HK-2 (cell line): ENCODE measurements around the gene PLCB4.
"Not testable (repeated sequence)": the region's sequence is repeated elsewhere in the genome, so short reads cannot be mapped to it uniquely, and the experiment has no call there.

Source experiments
- DNase-seq: peaks from one replicate; pipeline ENCODE4 v3.0.0-alpha.2; 2018; ENCODE audit not compliant: unreplicated experiment

The PLCB4 gene

DNA sequence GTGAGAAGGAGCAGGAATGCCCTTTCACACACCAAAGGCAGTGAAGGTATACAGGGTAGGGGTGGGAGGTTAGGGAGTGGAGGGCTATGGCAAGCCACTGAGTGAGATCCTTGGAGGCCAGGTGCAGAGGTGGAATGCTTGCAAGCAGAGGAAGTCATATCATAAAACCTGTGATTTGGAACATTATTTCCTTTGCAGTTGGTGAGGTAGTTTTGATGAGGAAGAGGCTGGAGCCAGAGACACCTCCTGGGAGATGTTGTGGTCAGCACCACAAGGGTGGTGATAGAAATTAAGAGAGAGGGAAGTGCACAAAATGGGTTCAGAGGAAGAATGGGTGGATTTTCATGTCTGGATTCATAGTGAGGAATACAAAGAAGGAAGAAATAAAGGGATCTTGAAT, 73.0 kb downstream of the PLCB4 start:
- no peak for DNase-seq

DNA sequence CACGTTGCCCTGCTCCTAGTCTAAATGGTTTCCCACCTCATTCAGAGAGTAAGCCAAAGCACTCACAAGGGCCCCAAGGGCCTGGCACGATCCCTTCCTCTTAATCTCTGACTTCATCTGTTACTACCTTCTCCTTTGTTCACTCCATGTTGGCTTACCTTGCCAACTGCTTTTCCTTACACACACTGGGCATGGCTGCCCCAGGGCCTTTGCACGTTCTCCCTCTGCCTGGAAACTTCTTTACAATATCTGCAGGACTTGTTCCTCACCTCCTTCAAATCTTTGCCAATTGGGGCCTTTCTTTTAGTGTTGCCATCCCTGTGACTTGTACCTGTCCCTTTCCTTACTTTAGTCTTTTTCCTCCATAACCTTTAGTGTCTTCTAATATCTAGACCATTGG, 73.9 kb downstream of the PLCB4 start:
- no peak for DNase-seq

DNA sequence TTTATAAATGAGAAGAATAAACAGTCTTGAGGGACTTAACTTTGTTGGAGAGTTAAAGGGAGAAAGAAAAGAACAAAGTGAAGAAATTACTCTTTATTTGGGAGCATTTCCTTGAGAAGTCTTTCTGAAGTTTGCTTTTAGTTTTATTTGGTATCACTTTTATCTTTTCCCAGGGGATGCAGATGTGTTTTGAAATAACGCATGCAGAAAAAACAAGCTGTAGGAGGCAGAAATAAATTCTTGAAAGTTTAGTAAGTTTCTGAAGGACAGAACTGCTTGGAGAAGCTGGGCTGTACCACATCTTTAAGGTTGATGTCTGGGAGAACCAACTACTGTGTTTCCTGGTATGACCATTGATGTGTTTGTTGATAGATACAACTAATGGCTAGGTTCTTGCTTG, 75.0 kb downstream of the PLCB4 start:
- DNase-seq, result no peak

DNA sequence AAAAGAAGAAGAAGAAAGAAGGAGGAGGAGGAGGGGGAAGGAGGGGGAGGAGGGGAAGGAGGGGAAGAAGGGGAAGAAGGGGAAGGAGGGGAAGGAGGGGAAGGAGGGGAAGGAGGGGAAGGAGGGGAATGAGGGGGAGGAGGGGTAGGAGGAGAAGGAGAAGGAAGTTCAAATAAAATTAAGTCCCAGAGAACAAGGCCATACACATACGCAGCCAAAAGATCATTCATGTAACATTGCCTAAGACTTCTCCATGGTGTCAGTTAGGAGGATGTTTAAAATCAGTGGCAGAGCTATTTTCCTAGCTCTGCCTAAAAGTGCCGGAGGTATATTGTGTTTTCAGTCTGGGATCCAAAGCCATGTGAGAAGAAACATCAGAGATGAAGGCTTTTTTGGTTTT, 75.8 kb downstream of the PLCB4 start:
- no peak for DNase-seq

DNA sequence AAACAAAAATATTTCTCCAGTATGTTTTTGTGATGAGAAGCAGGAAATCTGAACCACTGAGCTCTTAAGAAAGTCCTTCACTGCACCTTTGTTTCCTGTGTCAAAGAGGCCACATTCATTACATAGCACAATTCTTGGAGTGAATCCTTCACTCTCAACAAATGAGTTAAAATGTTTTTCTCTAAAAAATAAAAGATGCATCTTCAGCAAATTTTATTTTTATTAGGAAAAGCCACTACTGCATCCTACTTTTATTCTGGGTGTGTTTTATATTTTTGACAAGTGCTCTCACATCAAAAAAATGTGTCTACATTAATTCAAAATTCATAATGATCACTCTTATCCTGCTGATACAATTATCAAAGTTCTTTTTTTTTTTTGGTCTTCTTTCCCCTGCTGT, 76.3 kb downstream of the PLCB4 start:
- no peak for DNase-seq

DNA sequence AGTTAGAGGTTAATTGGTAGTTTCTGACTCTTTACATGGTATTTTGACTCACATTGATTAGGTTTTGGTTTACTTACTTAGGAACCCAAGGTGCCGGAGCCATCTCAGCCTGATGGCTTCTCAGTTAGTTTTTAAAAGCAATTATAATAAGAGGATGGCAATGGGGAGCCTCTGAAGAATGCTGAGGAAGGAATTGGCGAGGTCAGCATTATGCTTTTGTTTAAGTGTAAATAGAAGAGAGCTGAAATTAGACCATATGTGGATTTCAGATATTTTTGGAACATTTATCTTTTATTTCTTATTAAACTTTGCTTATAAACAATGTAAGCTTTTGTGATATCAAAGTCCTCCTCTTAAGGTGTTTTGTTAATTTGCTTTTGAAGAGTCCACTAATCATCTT, 77.8 kb downstream of the PLCB4 start:
- no peak for DNase-seq

DNA sequence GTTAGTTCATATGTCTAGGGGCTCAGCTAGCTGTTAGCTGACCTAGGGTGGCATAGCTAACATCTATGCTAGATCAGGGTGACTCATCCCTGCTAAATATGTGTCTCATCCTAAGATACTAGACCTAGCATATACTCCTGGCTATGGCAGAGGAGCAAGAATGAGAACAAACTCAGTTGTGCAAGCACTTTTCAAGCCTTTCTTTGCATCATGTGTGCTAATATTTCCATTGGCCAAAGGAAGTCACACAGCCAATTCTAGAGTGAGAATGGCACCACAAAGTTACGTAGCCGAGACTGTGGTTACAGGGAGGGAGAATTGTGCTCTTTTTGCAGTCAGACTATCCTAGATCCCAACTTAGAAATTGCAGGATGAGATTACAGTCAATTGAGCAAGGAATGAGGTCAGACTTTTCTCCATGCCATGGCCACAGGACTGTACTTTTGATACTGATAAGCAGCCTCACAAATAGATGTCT, 78.7 kb downstream of the PLCB4 start:
- DNase-seq, result no peak

DNA sequence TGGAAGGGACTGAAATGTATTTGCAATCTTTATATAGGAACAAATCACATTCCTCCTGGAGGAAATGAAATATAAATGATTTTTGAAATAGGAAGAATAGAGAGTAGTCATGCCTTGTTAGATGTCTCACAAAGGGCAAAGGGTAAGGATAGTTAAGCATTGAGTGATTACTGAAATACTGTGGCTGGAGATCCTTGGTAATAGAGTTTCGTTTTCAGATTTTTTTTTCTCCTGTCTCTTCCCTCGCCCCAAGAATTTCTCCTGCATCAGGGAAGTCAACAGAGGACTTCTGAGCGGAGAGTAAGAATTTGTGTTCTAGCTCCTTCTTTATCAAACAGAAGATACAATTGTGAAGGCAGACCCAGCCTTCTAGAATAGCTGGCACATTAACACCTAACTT, 79.4 kb downstream of the PLCB4 start:
- DNase-seq, result no peak

DNA sequence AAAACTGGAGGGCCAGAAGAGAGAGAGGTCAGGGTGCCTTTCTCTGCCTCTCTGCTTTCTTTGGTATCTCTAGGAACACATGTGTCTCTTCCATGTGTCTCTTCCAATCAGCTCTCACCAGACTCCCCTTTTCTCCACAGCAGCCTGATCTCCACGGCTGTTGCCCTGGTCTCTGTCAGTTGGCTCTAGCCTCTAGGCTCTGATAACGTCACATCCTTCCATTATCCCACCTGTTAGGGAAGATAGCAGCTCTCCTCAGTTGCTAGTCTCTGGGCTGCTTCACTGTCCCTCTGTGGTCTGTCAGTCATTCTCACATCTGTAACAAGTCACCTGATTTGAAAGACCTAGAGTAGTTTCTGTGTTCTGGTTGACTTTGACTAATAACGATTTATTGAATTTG, 80.2 kb downstream of the PLCB4 start:
- DNase-seq, result no peak

DNA sequence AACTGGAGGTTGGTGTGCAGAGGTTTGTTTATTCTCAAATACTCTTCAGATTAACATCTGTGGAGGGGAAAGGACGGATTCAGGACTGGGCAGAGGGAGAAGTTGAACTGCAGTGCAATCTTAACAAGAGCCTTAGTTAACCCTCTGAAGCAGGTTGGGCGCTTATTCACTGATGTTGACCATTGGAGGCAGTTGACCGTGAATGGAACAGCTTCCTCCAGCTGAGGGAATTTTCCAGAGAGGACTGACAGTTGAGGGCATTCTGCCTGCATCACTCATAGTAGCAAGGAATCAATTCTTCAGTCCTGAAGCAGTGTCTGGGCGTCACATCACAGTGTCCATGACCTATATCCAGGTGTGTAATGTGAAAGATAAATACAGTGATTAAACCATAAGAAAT, 80.9 kb downstream of the PLCB4 start:
- DNase-seq, result no peak

DNA sequence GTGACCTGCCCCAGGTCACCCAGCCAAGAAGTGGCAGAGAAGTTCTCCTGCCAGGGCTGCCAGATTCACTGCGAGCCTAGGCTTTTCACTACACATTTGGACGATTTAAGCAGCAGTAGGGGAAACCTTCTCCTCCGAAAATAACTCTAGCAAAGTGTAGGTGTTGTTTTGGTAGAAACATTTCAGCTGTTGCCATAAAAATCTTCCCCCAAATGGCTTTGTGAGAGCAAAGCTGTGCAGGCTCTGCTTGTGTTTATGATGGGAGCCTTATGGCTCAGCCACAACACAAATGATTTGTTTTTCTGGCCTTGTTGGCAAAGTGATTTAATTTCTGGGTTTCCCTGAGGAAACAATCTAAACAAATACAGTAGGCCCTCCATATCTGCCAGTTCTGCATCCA, 81.8 kb downstream of the PLCB4 start:
- DNase-seq, result no peak

DNA sequence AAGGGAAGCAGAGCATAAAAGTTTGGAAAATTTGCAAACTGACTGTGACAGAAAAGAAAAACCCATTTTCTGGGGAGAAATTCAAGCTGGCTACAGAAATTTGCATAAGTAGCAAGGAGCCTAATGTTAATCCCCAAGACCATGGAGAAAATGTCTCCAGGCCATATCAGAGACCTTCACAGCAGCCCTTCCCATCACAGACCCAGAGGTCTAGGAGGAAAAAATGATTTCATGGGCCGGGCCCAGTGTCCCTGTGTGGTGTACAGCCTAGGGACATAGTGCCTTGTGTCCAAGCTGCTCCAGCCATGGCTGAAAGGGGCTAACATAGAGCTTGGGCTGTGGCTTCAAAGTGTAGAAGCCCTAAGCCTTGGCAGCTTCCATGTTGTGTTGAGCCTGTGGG, 83.3 kb downstream of the PLCB4 start:
- not testable (repeated sequence) for DNase-seq

DNA sequence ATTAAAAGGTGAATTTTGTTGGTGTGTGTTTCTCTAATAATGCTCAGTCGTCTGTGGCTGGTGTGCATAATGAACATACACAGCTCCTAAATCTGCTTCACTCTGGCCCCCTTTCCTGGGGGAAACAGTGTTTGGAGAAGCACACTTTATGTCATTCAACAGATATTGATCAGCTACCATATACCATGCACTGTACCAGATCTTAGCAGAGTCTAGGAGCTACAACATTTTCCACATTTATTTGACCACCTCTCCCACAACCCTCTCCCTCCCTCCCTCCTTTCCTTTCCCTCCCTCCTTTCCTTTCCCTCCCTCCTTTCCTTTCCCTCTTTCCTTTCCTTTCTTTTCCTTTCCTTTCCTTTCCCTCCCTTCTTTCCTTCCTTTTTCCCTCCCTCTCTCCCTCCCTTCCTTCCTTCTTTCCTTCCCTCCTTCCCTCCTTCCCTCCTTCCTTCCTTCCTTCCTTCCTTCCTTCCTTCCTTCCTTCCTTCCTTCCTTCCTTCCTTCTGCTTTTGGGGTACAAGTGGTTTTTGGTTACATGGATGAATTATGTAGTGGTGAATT, 85.7 kb downstream of the PLCB4 start:
- DNase-seq, result no peak

DNA sequence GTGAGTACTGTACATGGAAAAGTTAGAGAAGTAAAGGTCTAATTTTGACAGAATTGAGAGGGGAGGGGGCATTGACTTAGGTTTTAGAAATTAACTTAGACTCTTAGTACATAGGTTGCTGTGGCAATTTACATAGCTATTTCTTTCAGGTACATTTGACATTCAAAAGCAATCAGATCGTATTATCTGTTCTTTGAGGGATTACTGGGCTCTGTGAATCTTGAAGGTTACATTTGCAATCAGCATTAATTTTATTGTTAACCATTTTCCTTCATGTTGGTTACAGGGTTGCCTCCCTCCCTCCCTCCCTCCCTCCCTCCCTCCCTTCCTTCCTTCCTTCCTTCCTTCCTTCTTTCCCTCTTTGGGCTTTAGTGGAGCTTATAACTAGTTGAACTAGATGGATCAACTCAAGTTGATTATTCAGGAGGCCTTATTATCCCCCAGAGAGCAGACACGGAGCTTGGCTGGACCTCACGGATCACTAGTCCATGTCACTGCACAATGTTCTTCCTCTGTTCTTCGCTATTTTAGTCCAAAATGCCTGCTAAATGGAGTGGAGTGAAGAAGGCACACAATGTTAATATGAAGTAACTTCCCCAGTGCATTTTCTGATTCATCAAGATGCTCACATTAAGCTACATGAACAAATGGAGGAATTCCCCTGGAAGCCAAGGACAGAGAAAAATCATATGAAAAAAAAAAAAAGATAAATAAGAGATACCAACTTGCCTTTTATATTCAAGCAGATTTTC, 87.8 kb downstream of the PLCB4 start:
- no peak for DNase-seq

DNA sequence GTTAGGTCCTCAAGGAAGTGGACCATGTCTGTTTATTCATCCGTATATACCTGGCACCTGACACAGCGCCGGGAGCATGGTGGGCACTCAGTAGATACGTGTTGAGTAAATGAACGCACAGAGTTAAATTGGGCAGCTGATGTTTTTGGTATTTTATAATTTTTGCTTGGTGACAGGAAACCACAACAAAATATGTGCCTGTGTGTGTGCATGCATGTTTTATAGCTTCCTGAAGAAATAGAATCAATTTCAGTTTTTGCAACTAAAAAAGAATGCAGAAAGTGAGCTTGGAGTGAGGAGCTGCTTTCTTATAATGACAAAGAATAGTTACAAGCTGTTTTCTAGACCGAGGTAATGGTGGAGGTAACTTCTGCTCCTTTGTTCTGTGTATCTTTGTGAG, 91.4 kb downstream of the PLCB4 start:
- DNase-seq, result no peak

DNA sequence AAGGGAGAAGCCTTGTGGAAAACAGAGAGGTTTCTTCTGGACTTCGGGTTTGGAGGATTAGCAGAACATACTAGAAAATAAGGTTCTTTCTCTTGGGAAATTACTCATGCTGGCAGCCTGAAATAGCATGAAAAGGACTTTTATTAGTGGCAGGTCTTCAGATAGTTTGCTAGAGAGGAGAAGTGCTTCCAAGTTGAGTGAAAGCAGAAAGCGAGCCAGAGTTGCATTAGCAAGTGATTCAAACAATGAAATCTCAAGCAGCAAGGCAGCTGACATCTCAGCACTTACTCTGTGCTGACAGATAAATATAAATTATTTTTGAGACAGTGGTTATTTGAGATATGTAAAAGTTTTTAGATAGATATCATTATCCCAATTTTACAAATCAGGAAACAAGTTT, 91.9 kb downstream of the PLCB4 start:
- no peak for DNase-seq

DNA sequence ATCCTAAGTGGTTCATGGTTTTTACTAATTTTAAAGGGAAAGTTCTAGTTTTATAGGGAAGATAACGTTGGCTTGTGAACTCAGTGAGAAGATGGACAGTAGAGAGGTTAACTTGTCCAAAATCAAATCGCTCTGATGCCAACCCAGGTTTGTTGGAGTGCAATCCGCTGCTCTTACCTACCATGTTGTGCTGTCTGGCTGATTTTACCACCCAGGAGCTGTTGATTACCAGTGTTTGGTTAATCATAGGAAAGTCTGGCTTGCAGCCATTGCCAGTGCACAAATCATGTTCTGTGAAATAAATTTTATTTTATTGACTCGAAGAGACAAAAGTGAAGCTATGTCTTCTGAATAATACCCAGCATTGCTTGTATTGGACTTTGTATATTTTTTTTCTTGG, 92.4 kb downstream of the PLCB4 start:
- no peak for DNase-seq

DNA sequence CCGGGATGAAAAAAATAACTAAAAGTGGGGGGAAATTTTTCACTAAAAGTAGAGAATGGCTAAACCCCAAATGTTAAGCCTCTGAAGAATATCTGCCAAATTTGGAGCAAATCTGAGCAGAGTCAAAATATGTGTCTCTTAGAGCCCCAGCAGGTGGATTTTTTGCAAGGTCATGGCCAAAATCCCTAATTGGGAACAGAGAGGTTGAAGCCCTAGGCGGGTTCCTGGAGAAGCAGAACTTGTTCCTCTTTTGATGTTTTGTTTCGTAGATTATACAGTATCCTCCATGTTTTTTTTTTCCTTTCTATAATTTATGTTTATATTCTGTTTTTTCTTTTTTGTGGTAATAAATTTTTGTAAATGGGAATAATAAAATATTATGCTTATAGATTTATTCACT, 94.4 kb downstream of the PLCB4 start:
- no peak for DNase-seq

DNA sequence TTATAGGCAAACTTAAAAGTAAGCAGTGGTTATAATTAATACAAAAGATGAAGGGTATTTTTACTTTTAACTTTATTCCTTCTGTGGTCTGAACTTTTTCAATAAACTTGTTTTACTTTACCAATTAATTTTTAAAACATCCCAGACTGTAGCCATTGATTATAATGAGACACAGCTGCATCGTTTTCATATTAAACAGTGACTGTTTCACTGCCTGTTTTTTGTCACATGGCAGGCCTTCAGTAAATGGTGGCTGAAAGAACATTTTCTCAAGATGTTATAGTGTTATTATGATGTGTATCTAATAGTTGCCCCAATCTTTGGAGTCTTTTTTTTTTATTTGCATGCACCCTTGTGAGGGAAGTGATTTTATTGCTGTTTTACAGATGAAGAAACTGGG, 95.1 kb downstream of the PLCB4 start:
- no peak for DNase-seq

DNA sequence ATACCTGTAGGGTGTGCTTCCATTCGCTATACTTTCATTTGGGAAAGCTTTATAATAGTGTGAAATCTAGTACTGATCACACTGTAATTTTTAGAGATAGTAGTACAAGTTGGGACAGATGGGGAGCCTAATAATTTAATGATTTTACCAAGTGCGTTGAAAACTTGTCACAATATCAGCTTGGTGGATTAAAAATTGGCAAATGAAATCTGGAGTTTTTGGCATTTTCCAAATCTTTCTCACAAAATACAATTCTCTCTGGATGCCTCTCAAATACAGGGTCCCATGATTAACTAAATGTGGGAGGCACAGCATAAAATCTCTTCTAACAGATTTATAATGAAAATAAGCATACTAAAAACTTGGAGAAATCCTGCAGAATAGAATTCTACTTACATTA, 96.4 kb downstream of the PLCB4 start:
- DNase-seq, result no peak

DNA sequence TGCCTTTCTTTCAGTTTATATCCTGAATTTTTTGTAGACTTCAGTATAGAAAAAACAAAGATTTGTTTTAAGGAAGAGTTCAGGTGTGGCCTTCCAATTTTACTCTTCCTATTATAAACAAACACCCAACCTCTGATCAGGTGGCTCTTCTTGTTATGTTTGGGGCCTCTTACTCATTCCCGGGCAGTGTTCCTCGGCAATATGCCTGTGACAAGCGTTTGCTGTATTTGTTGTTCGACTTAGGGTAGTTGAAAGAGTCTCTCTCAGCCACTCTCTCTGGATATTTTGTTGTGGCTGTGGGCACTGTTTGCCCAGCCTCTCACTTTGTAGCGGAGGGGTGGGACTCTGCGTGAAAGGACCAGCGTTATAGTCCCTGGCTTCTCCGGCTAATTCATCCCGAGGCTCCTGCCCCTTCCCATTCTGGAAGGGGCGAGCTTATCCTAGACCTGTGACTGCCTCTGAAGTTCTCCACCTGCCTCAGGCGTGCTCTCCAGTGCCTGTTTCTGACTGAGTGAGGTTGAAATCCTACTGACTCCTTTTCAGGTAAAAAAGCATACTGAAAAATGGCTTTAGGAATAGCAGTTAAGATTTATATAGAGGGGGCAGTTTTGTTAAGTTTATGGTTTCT, 97.4 kb downstream of the PLCB4 start:
- DNase-seq, result no peak

DNA sequence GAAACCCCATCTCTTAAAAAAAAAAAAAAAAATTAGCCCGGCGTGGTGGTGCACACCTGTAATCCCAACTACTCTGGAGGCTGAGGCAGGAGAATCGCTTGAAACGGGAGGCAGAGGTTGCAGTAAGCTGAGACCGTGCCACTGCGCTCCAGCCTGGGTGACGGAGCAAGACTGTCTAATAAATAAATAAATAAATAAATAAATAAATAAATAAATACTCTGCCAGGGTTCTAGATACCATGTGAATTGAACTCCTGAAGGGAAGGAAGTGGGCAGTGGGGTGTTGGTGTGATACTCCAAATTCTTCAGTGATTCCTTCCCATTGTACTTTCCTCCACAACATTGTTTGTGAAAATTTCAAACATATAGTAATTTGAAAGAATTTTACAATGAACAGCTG, 100.5 kb downstream of the PLCB4 start:
- no peak for DNase-seq

DNA sequence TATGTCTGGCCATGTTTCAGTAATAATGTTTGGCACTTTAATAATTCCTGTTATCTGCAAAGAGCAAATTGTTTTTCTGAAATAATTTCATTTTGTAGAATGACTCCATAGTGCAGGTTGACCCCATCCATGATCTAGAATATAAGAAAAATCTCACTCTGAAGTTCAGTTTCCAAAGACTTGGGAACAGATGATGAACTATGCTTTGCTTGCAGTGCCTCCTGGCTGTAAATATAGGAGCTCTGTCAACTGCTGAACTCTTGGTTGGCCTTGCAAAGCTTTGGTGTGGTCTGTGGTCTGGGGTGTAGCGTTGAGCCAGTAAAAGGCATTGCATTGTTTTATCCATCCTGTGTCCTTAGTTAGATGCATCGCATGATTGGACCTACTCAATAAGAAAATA, 104.0 kb downstream of the PLCB4 start:
- DNase-seq, result no peak

DNA sequence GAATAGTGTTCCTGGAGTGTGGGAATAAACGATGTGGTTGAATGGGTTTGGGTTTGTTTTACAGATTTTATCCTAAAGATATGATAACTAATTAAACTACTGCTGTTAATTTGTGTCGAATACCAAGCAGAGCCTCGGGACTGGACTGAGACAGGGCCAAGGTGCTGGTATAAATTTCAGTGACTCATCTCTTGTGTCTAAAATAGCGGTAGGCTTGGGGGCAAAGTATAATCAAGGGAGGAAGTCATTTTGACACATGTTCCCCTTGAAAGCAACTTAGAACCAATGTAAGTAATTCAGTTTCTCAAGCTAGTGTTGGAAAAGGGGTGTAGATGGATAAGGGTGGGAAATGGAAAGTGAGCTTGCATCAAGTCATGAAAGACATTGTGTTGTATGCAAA, 108.4 kb downstream of the PLCB4 start:
- no peak for DNase-seq
